KMS-11 (cell line): ENCODE measurements around the gene FGF13.

Experiments
- H2AFZ ChIP-seq: fragments of 200-600 bp; sonication (generic); 2 replicates; pipeline ENCODE4 v1.6.1; 2016; ENCODE audit warnings: antibody characterized with exemption, mixed run types, low read depth
- H3K27ac ChIP-seq: fragments of 200-600 bp; sonication (generic); 2 replicates; pipeline ENCODE4 v1.6.1; 2016; ENCODE audit warnings: mild to moderate bottlenecking, mixed run types
- H3K27me3 ChIP-seq: fragments of 200-600 bp; sonication (generic); 2 replicates; pipeline ENCODE4 v1.6.1; 2017; ENCODE audit warnings: mild to moderate bottlenecking, low read depth, mixed run types, moderate library complexity; ENCODE audit not compliant: insufficient read depth
- H3K36me3 ChIP-seq: fragments of 200-600 bp; sonication (generic); 2 replicates; pipeline ENCODE4 v1.6.1; 2017; ENCODE audit warnings: mild to moderate bottlenecking, mixed run types; ENCODE audit not compliant: insufficient read depth
- H3K4me1 ChIP-seq: fragments of 200-600 bp; sonication (generic); 2 replicates; pipeline ENCODE4 v1.6.1; 2016; ENCODE audit warnings: mild to moderate bottlenecking, low read depth, mixed run types; ENCODE audit not compliant: poor library complexity, severe bottlenecking
- H3K4me2 ChIP-seq: fragments of 200-600 bp; sonication (generic); 2 replicates; pipeline ENCODE4 v1.7.0; 2016; ENCODE audit warnings: mild to moderate bottlenecking, mixed run types
- H3K4me3 ChIP-seq: fragments of 200-600 bp; sonication (generic); IDR thresholded peaks from 2 replicates; pipeline ENCODE4 v1.6.1; 2017; ENCODE audit warnings: low read depth, low read length, mixed read lengths; ENCODE audit not compliant: insufficient read depth
- H3K79me2 ChIP-seq: fragments of 200-600 bp; sonication (generic); 2 replicates; pipeline ENCODE4 v1.6.1; 2016; ENCODE audit warnings: low read depth, mixed run types; ENCODE audit not compliant: insufficient read depth
- H3K9ac ChIP-seq: fragments of 200-600 bp; sonication (generic); 2 replicates; pipeline ENCODE4 v1.6.1; 2016; ENCODE audit warnings: mild to moderate bottlenecking, mixed run types
- H4K20me1 ChIP-seq: fragments of 200-600 bp; sonication (generic); 2 replicates; pipeline ENCODE4 v1.6.1; 2016; ENCODE audit warnings: mild to moderate bottlenecking, mixed run types; ENCODE audit not compliant: insufficient read depth
- CTCF ChIP-seq: fragments of 200-600 bp; sonication (generic); conservative IDR thresholded peaks from 2 replicates; pipeline ENCODE4 v1.6.1; 2017; ENCODE audit warnings: low read depth, mild to moderate bottlenecking, antibody characterized with exemption, low read length, moderate library complexity, mixed read lengths

FGF13 gene

GRCh38 chrX:138692591-138692990 is 18.9 kb downstream of the FGF13 start:
- no peaks in the 10 kb centered on the region for H3K79me2 ChIP-seq
- no peak overlapping the region for H2AFZ ChIP-seq
- no peak overlapping the region for H3K27ac ChIP-seq
- no peaks in the 10 kb centered on the region for H3K27me3 ChIP-seq
- H3K4me1 ChIP-seq = no peaks in the 10 kb centered on the region
- H3K9ac ChIP-seq = no peak overlapping the region
- no peaks in the 10 kb centered on the region for H4K20me1 ChIP-seq
- no peak for TF ChIP-seq CTCF
- H3K4me3 ChIP-seq = no peak overlapping the region
- H3K36me3 ChIP-seq = no peaks in the 10 kb centered on the region
- no peak overlapping the region for H3K4me2 ChIP-seq

- Histone ChIP-seq H3K27ac (no peak overlapping the region), H3K79me2 (no peaks in the 10 kb centered on the region), H3K4me2 (no peak overlapping the region), H3K4me1 (no peaks in the 10 kb centered on the region), H4K20me1 (no peaks in the 10 kb centered on the region), H3K27me3 (no peaks in the 10 kb centered on the region), H3K36me3 (no peaks in the 10 kb centered on the region), H2AFZ (no peak overlapping the region), H3K4me3 (no peak overlapping the region), H3K9ac (no peak overlapping the region)
- no peak for TF ChIP-seq CTCF
Measured at GRCh38 chrX:138691186-138691585, 20.3 kb downstream of the FGF13 start.

GRCh38 chrX:138690591-138690990 is 20.9 kb downstream of the FGF13 start:
- Histone ChIP-seq H3K4me1 (no peaks in the 10 kb centered on the region), H3K36me3 (no peaks in the 10 kb centered on the region), H4K20me1 (no peaks in the 10 kb centered on the region), H3K79me2 (no peaks in the 10 kb centered on the region), H3K4me3 (no peak overlapping the region), H3K4me2 (no peak overlapping the region), H2AFZ (no peak overlapping the region), H3K9ac (no peak overlapping the region), H3K27ac (no peak overlapping the region), H3K27me3 (no peaks in the 10 kb centered on the region)
- TF ChIP-seq CTCF = no peak

- Histone ChIP-seq H3K36me3 (no peaks in the 10 kb centered on the region), H3K4me1 (no peaks in the 10 kb centered on the region), H4K20me1 (no peaks in the 10 kb centered on the region), H2AFZ (no peak overlapping the region), H3K79me2 (no peaks in the 10 kb centered on the region), H3K9ac (no peak overlapping the region), H3K4me2 (no peak overlapping the region), H3K4me3 (no peak overlapping the region), H3K27ac (no peak overlapping the region), H3K27me3 (no peaks in the 10 kb centered on the region)
- no peak for TF ChIP-seq CTCF
Measured at GRCh38 chrX:138683600-138683999, 27.9 kb downstream of the FGF13 start.

GRCh38 chrX:138669693-138670092 is 41.8 kb downstream of the FGF13 start:
- no peaks in the 10 kb centered on the region for H3K27me3 ChIP-seq
- H3K79me2 ChIP-seq = no peaks in the 10 kb centered on the region
- H4K20me1 ChIP-seq = no peaks in the 10 kb centered on the region
- H3K9ac ChIP-seq = no peak overlapping the region
- H3K36me3 ChIP-seq = no peaks in the 10 kb centered on the region
- no peak overlapping the region for H3K4me3 ChIP-seq
- no peaks in the 10 kb centered on the region for H3K4me1 ChIP-seq
- TF ChIP-seq CTCF = no peak
- H2AFZ ChIP-seq = no peak overlapping the region
- H3K4me2 ChIP-seq = no peak overlapping the region
- H3K27ac ChIP-seq = no peak overlapping the region
